GM12891 (cell line): ENCODE measurements around the gene MBD6.
"Not testable (repeated sequence)": the region's sequence is repeated elsewhere in the genome, so short reads cannot be mapped to it uniquely, and the experiment has no call there.

Experiments
- DNase-seq: peaks from one replicate; pipeline ENCODE4 v3.0.0; 2011; ENCODE audit warnings: low spot score; ENCODE audit not compliant: insufficient read length
- FAIRE-seq: peaks from 2 replicates; lab custom pipeline; 2011; peaks lifted over from hg19 to GRCh38; lab: Jason Lieb, UNC
- PAX5 ChIP-seq: IDR thresholded peaks from 2 replicates; pipeline ENCODE4 v1.6.1; 2011; ENCODE audit warnings: low read length, moderate library complexity, mild to moderate bottlenecking; ENCODE audit not compliant: insufficient read depth, severe bottlenecking
- POLR2A ChIP-seq: IDR thresholded peaks from 2 replicates; pipeline ENCODE4 v1.6.1; 2011; ENCODE audit warnings: low read depth, low read length, control low read depth
- POLR2AphosphoS5 ChIP-seq: IDR thresholded peaks from 2 replicates; pipeline ENCODE4 v1.6.1; 2011; ENCODE audit warnings: low read depth, low read length, control low read depth
- POU2F2 ChIP-seq: IDR thresholded peaks from 2 replicates; pipeline ENCODE4 v1.6.1; 2011; ENCODE audit warnings: low read depth, mild to moderate bottlenecking, control low read depth, low read length, moderate library complexity
- SPI1 ChIP-seq: IDR thresholded peaks from 2 replicates; pipeline ENCODE4 v1.6.1; 2011; ENCODE audit warnings: low read depth, low read length, control low read depth
- TAF1 ChIP-seq: IDR thresholded peaks from 2 replicates; pipeline ENCODE4 v1.6.1; 2011; ENCODE audit warnings: low read depth, low read length, control low read depth

The MBD6 gene

GRCh38 chr12:57488402-57489156 is 34.0 kb upstream of the MBD6 start:
- no peak for DNase-seq
- TF ChIP-seq POLR2AphosphoS5 (no peak), SPI1 (no peak), POU2F2 (no peak), TAF1 (no peak), POLR2A (peak; percentile 2; the same call in 1 of the 2 replicates), PAX5 (no peak)
- no peak for FAIRE-seq

- FAIRE-seq = peak; percentile 41
- TF ChIP-seq POLR2AphosphoS5 = no peak
- TF ChIP-seq TAF1 = no peak
- TF ChIP-seq POLR2A = no peak
- TF ChIP-seq SPI1 = no peak
- TF ChIP-seq PAX5 = no peak
- TF ChIP-seq POU2F2 = no peak
- no peak for DNase-seq
These were observed 33.4 kb upstream of the MBD6 start for GRCh38 chr12:57489157-57489641.

- DNase-seq (no peak), FAIRE-seq (no peak)
- TF ChIP-seq POU2F2 (no peak), POLR2A (no peak), SPI1 (no peak), PAX5 (no peak), POLR2AphosphoS5 (no peak), TAF1 (no peak)
These were observed 32.5 kb upstream of the MBD6 start for GRCh38 chr12:57490126-57490525.

GRCh38 chr12:57491393-57492280 is 31.0 kb upstream of the MBD6 start:
- no peak for TF ChIP-seq TAF1
- no peak for TF ChIP-seq POLR2A
- no peak for TF ChIP-seq POLR2AphosphoS5
- TF ChIP-seq PAX5 = no peak
- no peak for TF ChIP-seq POU2F2
- TF ChIP-seq SPI1 = no peak
- DNase-seq (no peak), FAIRE-seq (peak; percentile 28)

GRCh38 chr12:57495051-57495701 is 27.4 kb upstream of the MBD6 start:
- FAIRE-seq, DNase-seq: not testable (repeated sequence)

GRCh38 chr12:57496822-57497221 is 25.8 kb upstream of the MBD6 start:
- no peak for FAIRE-seq

GRCh38 chr12:57497223-57498131 is 25.1 kb upstream of the MBD6 start:
- no peak for DNase-seq
- FAIRE-seq = no peak
- TF ChIP-seq POLR2A = no peak
- no peak for TF ChIP-seq PAX5
- no peak for TF ChIP-seq TAF1
- TF ChIP-seq SPI1 = no peak
- no peak for TF ChIP-seq POLR2AphosphoS5
- TF ChIP-seq POU2F2 = no peak

More at GRCh38 chr12:57496822-57497221, 25.8 kb upstream of the MBD6 start:
- no peak for DNase-seq
- TF ChIP-seq SPI1 (no peak), POU2F2 (no peak), TAF1 (no peak), POLR2A (no peak; the same call in 1 of the 2 replicates), PAX5 (no peak), POLR2AphosphoS5 (no peak)

GRCh38 chr12:57498132-57498502 is 24.5 kb upstream of the MBD6 start:
- no peak for TF ChIP-seq POLR2A
- no peak for FAIRE-seq
- no peak for DNase-seq

- FAIRE-seq = no peak
- TF ChIP-seq POU2F2 (no peak), POLR2A (no peak), SPI1 (no peak), POLR2AphosphoS5 (no peak), TAF1 (no peak), PAX5 (no peak)
- DNase-seq = no peak
These were observed 24.1 kb upstream of the MBD6 start for GRCh38 chr12:57498571-57498970.
